RWPE2 (cell line): ENCODE data around the gene SETD5.

Source experiments
- ATAC-seq: fragments of 200-7000 bp; cut with Tn5 transposase; 3 replicates; pipeline ENCODE4 v1.9.1; 2021; ENCODE audit warnings: low read depth
- DNase-seq: peaks from one replicate; pipeline ENCODE4 v3.0.0-alpha.2; 2020; ENCODE audit warnings: low spot score
- H3K27ac ChIP-seq: fragments of 450-650 bp; 2 replicates; pipeline ENCODE4 v1.5.1; 2017; ENCODE audit warnings: mild to moderate bottlenecking; ENCODE audit not compliant: poor library complexity, severe bottlenecking
- H3K27me3 ChIP-seq: fragments of 250-450 bp; sonication (Bioruptor Pico); 2 replicates; pipeline ENCODE4 v1.5.1; 2021; ENCODE audit warnings: mild to moderate bottlenecking, moderate library complexity; ENCODE audit not compliant: insufficient read depth, poor library complexity, severe bottlenecking
- H3K36me3 ChIP-seq: fragments of 250-450 bp; sonication (Bioruptor Pico); 2 replicates; pipeline ENCODE4 v1.5.1; 2020; ENCODE audit warnings: low read depth, mild to moderate bottlenecking, moderate library complexity
- H3K4me1 ChIP-seq: fragments of 250-450 bp; sonication (Bioruptor Pico); 2 replicates; pipeline ENCODE4 v1.5.1; 2021; ENCODE audit warnings: mild to moderate bottlenecking, moderate library complexity; ENCODE audit not compliant: insufficient read depth, poor library complexity, severe bottlenecking
- H3K4me3 ChIP-seq: fragments of 250-450 bp; sonication (Bioruptor Pico); 2 replicates; pipeline ENCODE4 v1.5.1; 2021; ENCODE audit warnings: mild to moderate bottlenecking, moderate library complexity; ENCODE audit not compliant: severe bottlenecking
- H3K9me3 ChIP-seq: fragments of 250-450 bp; sonication (Bioruptor Pico); 2 replicates; pipeline ENCODE4 v1.5.1; 2021; ENCODE audit warnings: mild to moderate bottlenecking, moderate library complexity; ENCODE audit not compliant: severe bottlenecking
- TF ChIP-seq, protein P1 (sequence below): fragments of 450-650 bp; IDR thresholded peaks from one replicate; pipeline ENCODE4 v1.5.1; 2017; ENCODE audit warnings: mild to moderate bottlenecking, moderate library complexity; ENCODE audit not compliant: poor library complexity, severe bottlenecking

Gene SETD5

DNA sequence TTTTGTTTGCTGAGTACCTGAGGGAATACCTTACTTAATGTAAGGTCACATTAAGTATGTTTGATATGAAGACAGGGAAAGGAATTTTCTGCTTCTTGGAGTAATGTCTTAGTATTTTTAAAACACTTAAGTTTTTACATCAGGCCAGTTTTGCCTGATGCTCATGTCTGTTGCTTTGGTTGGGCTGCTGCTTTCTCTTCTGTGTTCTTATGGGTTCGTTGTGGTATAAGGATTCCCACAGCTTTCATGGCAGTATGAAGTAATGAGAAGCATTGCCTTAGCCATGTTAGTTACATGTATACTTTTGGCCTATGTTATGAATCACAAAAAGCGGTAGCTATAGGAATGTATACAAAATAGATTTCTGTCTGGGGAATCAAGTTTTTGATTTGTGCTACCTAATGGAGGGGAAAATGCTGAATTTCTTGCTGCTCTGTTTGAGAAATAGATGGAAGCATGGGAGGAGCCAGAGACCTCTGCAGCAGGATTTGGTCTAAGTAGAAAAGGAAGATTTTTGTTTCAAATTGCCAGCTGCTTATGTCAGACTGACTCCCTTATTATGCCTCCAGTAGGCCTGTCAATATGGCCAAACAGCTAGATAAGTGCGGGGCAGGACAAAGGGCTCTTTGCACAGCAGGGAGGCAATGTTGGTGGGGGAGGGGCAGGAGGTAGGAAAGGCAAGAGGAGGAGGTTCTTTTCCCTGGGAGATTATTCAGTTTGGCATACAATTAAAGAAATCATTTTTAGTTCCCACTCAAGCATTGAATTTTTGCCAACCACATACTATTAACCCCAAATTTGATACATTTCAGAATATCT lies 5.2 kb downstream of the SETD5 start:
- H3K27ac ChIP-seq = peak overlapping the region; percentile 3

GRCh38 chr3:9403463-9403862 lies 6.0 kb downstream of the SETD5 start:
- DNase-seq (no peak), ATAC-seq (no peak)
- Histone ChIP-seq H3K4me1 (peaks cover 61% of the 10 kb centered on the region), H3K4me3 (no peak overlapping the region), H3K27ac (peak overlapping the region; percentile 3), H3K9me3 (no peaks in the 10 kb centered on the region), H3K36me3 (peaks cover 28% of the 10 kb centered on the region), H3K27me3 (no peaks in the 10 kb centered on the region)
- TF ChIP-seq, protein P1, sequence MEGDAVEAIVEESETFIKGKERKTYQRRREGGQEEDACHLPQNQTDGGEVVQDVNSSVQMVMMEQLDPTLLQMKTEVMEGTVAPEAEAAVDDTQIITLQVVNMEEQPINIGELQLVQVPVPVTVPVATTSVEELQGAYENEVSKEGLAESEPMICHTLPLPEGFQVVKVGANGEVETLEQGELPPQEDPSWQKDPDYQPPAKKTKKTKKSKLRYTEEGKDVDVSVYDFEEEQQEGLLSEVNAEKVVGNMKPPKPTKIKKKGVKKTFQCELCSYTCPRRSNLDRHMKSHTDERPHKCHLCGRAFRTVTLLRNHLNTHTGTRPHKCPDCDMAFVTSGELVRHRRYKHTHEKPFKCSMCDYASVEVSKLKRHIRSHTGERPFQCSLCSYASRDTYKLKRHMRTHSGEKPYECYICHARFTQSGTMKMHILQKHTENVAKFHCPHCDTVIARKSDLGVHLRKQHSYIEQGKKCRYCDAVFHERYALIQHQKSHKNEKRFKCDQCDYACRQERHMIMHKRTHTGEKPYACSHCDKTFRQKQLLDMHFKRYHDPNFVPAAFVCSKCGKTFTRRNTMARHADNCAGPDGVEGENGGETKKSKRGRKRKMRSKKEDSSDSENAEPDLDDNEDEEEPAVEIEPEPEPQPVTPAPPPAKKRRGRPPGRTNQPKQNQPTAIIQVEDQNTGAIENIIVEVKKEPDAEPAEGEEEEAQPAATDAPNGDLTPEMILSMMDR = no peak

More for the DNA sequence above, 5.2 kb downstream of the SETD5 start:
- Histone ChIP-seq H3K36me3 (peaks cover 27% of the 10 kb centered on the region), H3K4me3 (no peak overlapping the region), H3K27me3 (no peaks in the 10 kb centered on the region), H3K9me3 (no peaks in the 10 kb centered on the region), H3K4me1 (peaks cover 61% of the 10 kb centered on the region)
- DNase-seq (no peak), ATAC-seq (peak; percentile 2; the same call in 1 of the 3 replicates)
- TF ChIP-seq, protein P1 = no peak

DNA sequence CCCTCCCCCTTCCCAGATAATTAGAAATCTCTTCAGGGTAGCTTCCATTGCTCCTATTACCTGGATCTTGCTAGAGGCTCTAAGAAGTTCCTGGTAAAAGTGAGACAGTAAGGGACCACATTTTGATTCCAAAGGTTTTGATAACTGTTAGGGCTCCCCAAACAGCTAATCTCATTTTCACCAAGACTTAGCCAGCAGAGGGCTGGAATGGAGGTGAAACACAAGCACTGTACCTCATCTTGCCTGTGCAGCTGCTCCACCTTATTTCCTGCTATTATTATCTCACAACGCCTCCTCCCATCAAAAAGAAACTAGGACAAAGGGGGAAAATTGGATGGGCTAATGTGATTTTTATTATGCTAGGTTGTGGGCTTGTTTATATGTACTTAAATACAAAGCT lies 7.3 kb downstream of the SETD5 start:
- ATAC-seq (peak; percentile 51; the same call in 1 of the 3 replicates), DNase-seq (no peak)
- Histone ChIP-seq H3K36me3 (peaks cover 30% of the 10 kb centered on the region), H3K27me3 (no peaks in the 10 kb centered on the region), H3K9me3 (no peaks in the 10 kb centered on the region), H3K27ac (no peak overlapping the region), H3K4me1 (peaks cover 61% of the 10 kb centered on the region), H3K4me3 (no peak overlapping the region)
- TF ChIP-seq, protein P1 = peak; percentile 20

- peaks cover 52% of the 10 kb centered on the region for H3K4me1 ChIP-seq
- H3K27me3 ChIP-seq = no peaks in the 10 kb centered on the region
- H3K9me3 ChIP-seq = no peaks in the 10 kb centered on the region
- H3K4me3 ChIP-seq = no peak overlapping the region
- ATAC-seq (no peak), DNase-seq (no peak)
- no peak overlapping the region for H3K27ac ChIP-seq
- TF ChIP-seq, protein P1 = no peak
- H3K36me3 ChIP-seq = peaks cover 34% of the 10 kb centered on the region
These were observed 8.3 kb downstream of the SETD5 start for GRCh38 chr3:9405756-9406155.
